ENCODE data around the gene TENT4A.

The TENT4A gene

DNA sequence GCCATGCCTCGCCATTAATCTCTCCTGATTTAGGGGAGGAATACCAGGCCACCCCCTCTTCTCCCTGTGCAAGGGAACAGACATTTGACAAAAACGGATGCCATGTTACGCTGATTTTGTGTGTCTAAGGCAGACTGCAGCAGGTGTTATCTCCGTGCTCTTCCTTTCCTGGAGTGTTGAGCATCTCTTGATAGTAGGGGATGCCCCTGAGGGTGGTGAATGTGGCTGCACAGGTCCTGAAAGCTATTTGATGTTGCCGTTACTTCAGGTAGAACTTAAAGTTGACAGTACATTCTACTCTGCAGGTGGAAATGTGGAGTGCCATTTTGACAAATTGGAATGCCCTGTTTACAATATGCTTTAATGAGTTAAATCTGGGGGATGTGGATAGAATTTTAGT is 21.5 kb downstream of the TENT4A start:
- ATAC-seq = no peak
- TF ChIP-seq RARB (CRISPR knock-in tag; IDR thresholded peaks at IDR 0.05) = no peak
- TF ChIP-seq, protein P1, sequence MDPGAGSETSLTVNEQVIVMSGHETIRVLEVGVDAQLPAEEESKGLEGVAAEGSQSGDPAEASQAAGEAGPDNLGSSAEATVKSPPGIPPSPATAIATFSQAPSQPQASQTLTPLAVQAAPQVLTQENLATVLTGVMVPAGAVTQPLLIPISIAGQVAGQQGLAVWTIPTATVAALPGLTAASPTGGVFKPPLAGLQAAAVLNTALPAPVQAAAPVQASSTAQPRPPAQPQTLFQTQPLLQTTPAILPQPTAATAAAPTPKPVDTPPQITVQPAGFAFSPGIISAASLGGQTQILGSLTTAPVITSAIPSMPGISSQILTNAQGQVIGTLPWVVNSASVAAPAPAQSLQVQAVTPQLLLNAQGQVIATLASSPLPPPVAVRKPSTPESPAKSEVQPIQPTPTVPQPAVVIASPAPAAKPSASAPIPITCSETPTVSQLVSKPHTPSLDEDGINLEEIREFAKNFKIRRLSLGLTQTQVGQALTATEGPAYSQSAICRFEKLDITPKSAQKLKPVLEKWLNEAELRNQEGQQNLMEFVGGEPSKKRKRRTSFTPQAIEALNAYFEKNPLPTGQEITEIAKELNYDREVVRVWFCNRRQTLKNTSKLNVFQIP (CRISPR knock-in tag; IDR thresholded peaks at IDR 0.05; ENCODE audit: borderline replicate concordance, low read depth) = no peak
- no peak for TF ChIP-seq ZNF8 (CRISPR knock-in tag; IDR thresholded peaks at IDR 0.05)
- no peak for TF ChIP-seq CREB5 (CRISPR knock-in tag; IDR thresholded peaks at IDR 0.05; ENCODE audit: low read depth)
- no peak for TF ChIP-seq GLIS3 (CRISPR knock-in tag; IDR thresholded peaks at IDR 0.05)
- no peak for TF ChIP-seq ZFP3 (CRISPR knock-in tag; IDR thresholded peaks at IDR 0.05)
- TF ChIP-seq ZNF565 (CRISPR knock-in tag; conservative IDR thresholded peaks at IDR 0.05; ENCODE audit: low read depth) = no peak
- TF ChIP-seq PPARA (CRISPR knock-in tag; IDR thresholded peaks at IDR 0.05; ENCODE audit: borderline replicate concordance) = no peak
- TF ChIP-seq CSDC2 (CRISPR knock-in tag; IDR thresholded peaks at IDR 0.05) = no peak
- TF ChIP-seq TSHZ2 (CRISPR knock-in tag; IDR thresholded peaks at IDR 0.05) = no peak
- TF ChIP-seq ZFP30 (CRISPR knock-in tag; IDR thresholded peaks at IDR 0.05) = no peak
- no peak for TF ChIP-seq OSR1 (CRISPR knock-in tag; IDR thresholded peaks at IDR 0.05)
- no peak for TF ChIP-seq ARNTL (CRISPR knock-in tag; IDR thresholded peaks at IDR 0.05; ENCODE audit: borderline replicate concordance, low read depth)
- no peak for TF ChIP-seq TOX (CRISPR knock-in tag; IDR thresholded peaks at IDR 0.05; ENCODE audit: borderline replicate concordance)

GRCh38 chr5:6736106-6736505 is 22.9 kb downstream of the TENT4A start:
- no peak for ATAC-seq
- TF ChIP-seq BACH2 (CRISPR knock-in tag; IDR thresholded peaks at IDR 0.05; ENCODE audit: borderline replicate concordance) = no peak
- TF ChIP-seq ZNF70 (CRISPR knock-in tag; IDR thresholded peaks at IDR 0.05) = no peak
- no peak for TF ChIP-seq ZFP3 (CRISPR knock-in tag; IDR thresholded peaks at IDR 0.05)
- no peak for TF ChIP-seq PPARA (CRISPR knock-in tag; IDR thresholded peaks at IDR 0.05; ENCODE audit: borderline replicate concordance)
- TF ChIP-seq ZC3H10 (CRISPR knock-in tag; IDR thresholded peaks at IDR 0.05) = no peak
- no peak for TF ChIP-seq SNAI2 (CRISPR knock-in tag; IDR thresholded peaks at IDR 0.05)
- TF ChIP-seq, protein P1 (CRISPR knock-in tag; IDR thresholded peaks at IDR 0.05; ENCODE audit: borderline replicate concordance, low read depth) = no peak
- TF ChIP-seq ARNTL (CRISPR knock-in tag; IDR thresholded peaks at IDR 0.05; ENCODE audit: borderline replicate concordance, low read depth) = no peak
- TF ChIP-seq GLIS3 (CRISPR knock-in tag; IDR thresholded peaks at IDR 0.05) = no peak
- TF ChIP-seq, protein P2, sequence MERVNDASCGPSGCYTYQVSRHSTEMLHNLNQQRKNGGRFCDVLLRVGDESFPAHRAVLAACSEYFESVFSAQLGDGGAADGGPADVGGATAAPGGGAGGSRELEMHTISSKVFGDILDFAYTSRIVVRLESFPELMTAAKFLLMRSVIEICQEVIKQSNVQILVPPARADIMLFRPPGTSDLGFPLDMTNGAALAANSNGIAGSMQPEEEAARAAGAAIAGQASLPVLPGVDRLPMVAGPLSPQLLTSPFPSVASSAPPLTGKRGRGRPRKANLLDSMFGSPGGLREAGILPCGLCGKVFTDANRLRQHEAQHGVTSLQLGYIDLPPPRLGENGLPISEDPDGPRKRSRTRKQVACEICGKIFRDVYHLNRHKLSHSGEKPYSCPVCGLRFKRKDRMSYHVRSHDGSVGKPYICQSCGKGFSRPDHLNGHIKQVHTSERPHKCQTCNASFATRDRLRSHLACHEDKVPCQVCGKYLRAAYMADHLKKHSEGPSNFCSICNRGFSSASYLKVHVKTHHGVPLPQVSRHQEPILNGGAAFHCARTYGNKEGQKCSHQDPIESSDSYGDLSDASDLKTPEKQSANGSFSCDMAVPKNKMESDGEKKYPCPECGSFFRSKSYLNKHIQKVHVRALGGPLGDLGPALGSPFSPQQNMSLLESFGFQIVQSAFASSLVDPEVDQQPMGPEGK (CRISPR knock-in tag; IDR thresholded peaks at IDR 0.05; ENCODE audit: borderline replicate concordance) = no peak
- no peak for TF ChIP-seq ZNF565 (CRISPR knock-in tag; conservative IDR thresholded peaks at IDR 0.05; ENCODE audit: low read depth)
- no peak for TF ChIP-seq ZNF8 (CRISPR knock-in tag; IDR thresholded peaks at IDR 0.05)
- no peak for TF ChIP-seq TSHZ2 (CRISPR knock-in tag; IDR thresholded peaks at IDR 0.05)
- TF ChIP-seq CREB5 (CRISPR knock-in tag; IDR thresholded peaks at IDR 0.05; ENCODE audit: low read depth) = no peak
